Esophagus squamous epithelium (tissue), 5 donors: Measurements from ENCODE around the gene GPX7. TPM values are rescaled to one million over a fixed set of nuclear protein-coding genes. Genes with fewer than 3 reads are reported as not detected.

Experiments
- DNase-seq: peaks from one replicate; lab custom pipeline; 2025; lab: John Stamatoyannopoulos, UW
- H3K27ac ChIP-seq, 4 donors: fragments of 200-600 bp; sonication (generic); one replicate each; pipeline ENCODE4 v1.5.1; 2016 to 2019; ENCODE audit warnings: mild to moderate bottlenecking in 1 of 4
- H3K27me3 ChIP-seq, 4 donors: fragments of 200-600 bp; sonication (generic); 1 replicate in 3 of 4; 2 replicates in 1 of 4; pipeline versions ENCODE4 v1.5.1 to v1.6.0; 2017 to 2021; ENCODE audit warnings: antibody characterized with exemption in 1 of 4
- H3K36me3 ChIP-seq, 3 donors: fragments of 200-600 bp; sonication (generic); one replicate each; pipeline ENCODE4 v1.5.1; 2016 to 2019
- H3K4me1 ChIP-seq, 3 donors: fragments of 200-600 bp; sonication (generic); one replicate each; pipeline ENCODE4 v1.5.1; 2017 to 2019
- H3K4me3 ChIP-seq, 4 donors: fragments of 200-600 bp; sonication (generic); 1 replicate in 3 of 4; 2 replicates in 1 of 4; pipeline ENCODE4 v1.5.1; 2016 to 2019; ENCODE audit warnings: mild to moderate bottlenecking in 2 of 4, moderate library complexity in 1 of 4
- H3K9me3 ChIP-seq, 3 donors: fragments of 200-600 bp; sonication (generic); one replicate each; pipeline ENCODE4 v1.5.1; 2016 to 2019
- CTCF ChIP-seq, 6 experiments: fragments of 450-650 bp in 4 of 6; fragments of 200-600 bp in 2 of 6; sonication (generic) in 2 of 6; IDR thresholded peaks; one replicate each; pipeline ENCODE4 v1.5.1; 2016 to 2019; ENCODE audit warnings: antibody characterized with exemption in 6 of 6, mild to moderate bottlenecking in 4 of 6, moderate library complexity in 4 of 6
- POLR2A ChIP-seq, 4 donors: fragments of 450-650 bp; IDR thresholded peaks; one replicate each; pipeline ENCODE4 v1.6.1; 2017; ENCODE audit warnings: antibody characterized with exemption in 4 of 4, mild to moderate bottlenecking in 4 of 4, moderate library complexity in 3 of 4
- WGBS, 2 donors: methylation state at CpG; one replicate each; pipeline ENCODE4 v1.1.5; 2018; 5-methylcytosine and 5-hydroxymethylcytosine counted together
- intact Hi-C: fragments of 100-400 bp; cut with DNase I; formaldehyde crosslinking; loops from one replicate; pipeline ENCODE4 v1.15.0; 2022
- total RNA-seq, 4 donors: library from RNA; depleted of rRNA; stranded (reverse); fragments of >200 nt; gene quantifications; one replicate each; pipeline ENCODE4 v1.1.0, GENCODE V29; 2016
- donor health status: DM: yes; HTN: yes; CAD: no.

The GPX7 gene
- 1 to 10 TPM; 1.6 to 9.9 (median 2.7) TPM for total RNA-seq

GRCh38 chr1:52601991-52602855 is at the start of gene GPX7:
TSS of gene GPX7 (plus strand) at chr1:52602371. CDS start at chr1:52602410, 39 bp downstream.
- H3K36me3 ChIP-seq = peaks cover 0 to 8% (median 0%) of the 10 kb centered on the region in 3 donors
- intact Hi-C loops = no loop called here
- H3K4me3 ChIP-seq = peak within 1 kb of the TSS; percentile 37 to 77 (median 54)
- peak within 1 kb of the TSS; percentile 56 to 84 (median 75) for H3K27ac ChIP-seq
- H3K27me3 ChIP-seq = no peaks in the 10 kb centered on the region
- H3K4me1 ChIP-seq = peaks cover 7 to 33% (median 26%) of the 10 kb centered on the region in 3 donors
- WGBS, 2 donors = 12% methylated on average over 6 of the region's 97 CpGs; no CpG with 5 or more reads in 1 of the 2 donors
- TF ChIP-seq CTCF (IDR thresholded peaks at IDR 0.05) (no peak), POLR2A (IDR thresholded peaks at IDR 0.05) (no peak)
- no peaks in the 10 kb centered on the region for H3K9me3 ChIP-seq
- no peak for DNase-seq

- peaks cover 10 to 50% (median 18%) of the 10 kb centered on the region in 3 donors for H3K4me1 ChIP-seq
- WGBS, 2 donors = 0% methylated on average over 13 to 16 of the region's 68 CpGs
Measured at GRCh38 chr1:52552505-52553361, 49.4 kb upstream of the GPX7 start, which contains the start of gene TUT4. TSS of gene TUT4 (minus strand) at chr1:52553092. CDS start at chr1:52526280, 26,812 bp downstream.

GRCh38 chr1:52553362-52554266 is 48.6 kb upstream of the GPX7 start:
- intact Hi-C loops = no loop called here
- Histone ChIP-seq H3K27me3 (no peaks in the 10 kb centered on the region), H3K4me3 (peak overlapping the region; percentile 85 to 99 (median 90)), H3K36me3 (no peaks in the 10 kb centered on the region), H3K27ac (peak overlapping the region; percentile 92 to 96 (median 94)), H3K4me1 (peaks cover 10 to 43% (median 18%) of the 10 kb centered on the region in 3 donors), H3K9me3 (no peaks in the 10 kb centered on the region)
- 14 to 26% methylated on average over 9 to 17 of the region's 66 CpGs for WGBS, 2 donors
- peak in 2 of 4 donors; percentile 40 to 54 for TF ChIP-seq POLR2A (IDR thresholded peaks at IDR 0.05)
- no peak for TF ChIP-seq CTCF (IDR thresholded peaks at IDR 0.05)
- peak; percentile 39 for DNase-seq

More at GRCh38 chr1:52552505-52553361, 49.4 kb upstream of the GPX7 start, which contains the start of gene TUT4:
- Histone ChIP-seq H3K36me3 (no peaks in the 10 kb centered on the region), H3K27me3 (no peaks in the 10 kb centered on the region), H3K4me3 (peak within 1 kb of the TSS; percentile 85 to 99 (median 90)), H3K27ac (peak within 1 kb of the TSS; percentile 92 to 96 (median 94)), H3K9me3 (no peaks in the 10 kb centered on the region)
- intact Hi-C loops = no loop called here
- TF ChIP-seq POLR2A (IDR thresholded peaks at IDR 0.05) (peak in 2 of 4 donors; percentile 18 to 51), CTCF (IDR thresholded peaks at IDR 0.05) (peak in 2 of 6 experiments; percentile 6 to 8)
- peak; percentile 39 for DNase-seq

- TF ChIP-seq POLR2A (IDR thresholded peaks at IDR 0.05) = no peak
- no peak for TF ChIP-seq CTCF (IDR thresholded peaks at IDR 0.05)
- Histone ChIP-seq H3K36me3 (no peaks in the 10 kb centered on the region), H3K27me3 (no peaks in the 10 kb centered on the region), H3K9me3 (no peaks in the 10 kb centered on the region), H3K4me1 (peaks cover 10 to 40% (median 18%) of the 10 kb centered on the region in 3 donors), H3K27ac (peak overlapping the region in 3 of 4 donors; percentile 92 to 94 (median 93)), H3K4me3 (peak overlapping the region in 2 of 4 donors; percentile 85 to 99)
- intact Hi-C loops = no loop called here
- 77 to 80% methylated on average over 6 of the region's 6 CpGs for WGBS, 2 donors
- no peak for DNase-seq
Measured at GRCh38 chr1:52554267-52554640, 47.9 kb upstream of the GPX7 start.
